ENCODE data around the gene CRAMP1. TPM values are rescaled to one million over a fixed set of nuclear protein-coding genes. Genes with fewer than 3 reads are reported as not detected.

Gene CRAMP1
- total and polyA plus RNA-seq, 2 donors from 2014 or later, result 2.9 to 20.0 TPM

DNA sequence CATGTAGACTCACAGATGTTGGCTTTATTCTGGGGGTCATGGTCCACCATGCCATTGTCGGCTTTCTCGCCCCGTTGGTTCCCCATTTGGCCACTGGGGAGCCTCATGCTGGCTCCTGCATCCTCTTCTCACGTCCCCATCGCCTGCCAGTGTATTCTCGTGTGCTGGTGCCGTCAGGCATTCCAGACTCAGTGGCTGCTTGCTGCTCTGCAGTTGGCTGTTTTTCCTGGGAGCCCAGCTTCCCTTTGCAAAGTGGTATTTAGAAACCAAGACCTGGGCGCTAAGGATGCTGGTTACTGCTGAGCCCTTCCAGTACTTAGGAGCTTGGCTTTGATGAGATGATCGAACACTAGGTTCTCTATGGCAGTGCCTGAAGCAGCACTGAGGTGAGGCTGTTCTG, 19.1 kb downstream of the CRAMP1 start:
- intact Hi-C loops (cut with DNase I), result no loop called here
- Histone ChIP-seq H3K9ac (ENCODE audit: low read length in 3 of 3) (no peak overlapping the region), H3K9me3 (ENCODE audit: control insufficient read depth in 2 of 3, insufficient read depth in 1 of 3, low read length in 3 of 3) (no peaks in the 10 kb centered on the region), H3K4me3 (ENCODE audit: low read length in 3 of 3) (no peak overlapping the region), H3K36me3 (ENCODE audit: control insufficient read depth in 2 of 3, insufficient read depth in 3 of 3, low read length in 3 of 3) (peaks cover 0 to 44% (median 26%) of the 10 kb centered on the region in 3 donors), H3K4me1 (ENCODE audit: control insufficient read depth in 2 of 3, insufficient read depth in 2 of 3, low read depth in 1 of 3, low read length in 3 of 3) (peaks cover 0 to 4% (median 0%) of the 10 kb centered on the region in 3 donors), H3K27me3 (ENCODE audit: control insufficient read depth, insufficient read depth, low read length) (no peaks in the 10 kb centered on the region), H3K27ac (ENCODE audit: low read depth in 2 of 2, low read length in 2 of 2) (no peak overlapping the region)
- TF ChIP-seq, protein P1, sequence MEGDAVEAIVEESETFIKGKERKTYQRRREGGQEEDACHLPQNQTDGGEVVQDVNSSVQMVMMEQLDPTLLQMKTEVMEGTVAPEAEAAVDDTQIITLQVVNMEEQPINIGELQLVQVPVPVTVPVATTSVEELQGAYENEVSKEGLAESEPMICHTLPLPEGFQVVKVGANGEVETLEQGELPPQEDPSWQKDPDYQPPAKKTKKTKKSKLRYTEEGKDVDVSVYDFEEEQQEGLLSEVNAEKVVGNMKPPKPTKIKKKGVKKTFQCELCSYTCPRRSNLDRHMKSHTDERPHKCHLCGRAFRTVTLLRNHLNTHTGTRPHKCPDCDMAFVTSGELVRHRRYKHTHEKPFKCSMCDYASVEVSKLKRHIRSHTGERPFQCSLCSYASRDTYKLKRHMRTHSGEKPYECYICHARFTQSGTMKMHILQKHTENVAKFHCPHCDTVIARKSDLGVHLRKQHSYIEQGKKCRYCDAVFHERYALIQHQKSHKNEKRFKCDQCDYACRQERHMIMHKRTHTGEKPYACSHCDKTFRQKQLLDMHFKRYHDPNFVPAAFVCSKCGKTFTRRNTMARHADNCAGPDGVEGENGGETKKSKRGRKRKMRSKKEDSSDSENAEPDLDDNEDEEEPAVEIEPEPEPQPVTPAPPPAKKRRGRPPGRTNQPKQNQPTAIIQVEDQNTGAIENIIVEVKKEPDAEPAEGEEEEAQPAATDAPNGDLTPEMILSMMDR (IDR thresholded peaks at IDR 0.05; ENCODE audit: borderline replicate concordance, extremely low read depth, insufficient read depth), result no peak
- no peak for DNase-seq
- no peak for FAIRE-seq

DNA sequence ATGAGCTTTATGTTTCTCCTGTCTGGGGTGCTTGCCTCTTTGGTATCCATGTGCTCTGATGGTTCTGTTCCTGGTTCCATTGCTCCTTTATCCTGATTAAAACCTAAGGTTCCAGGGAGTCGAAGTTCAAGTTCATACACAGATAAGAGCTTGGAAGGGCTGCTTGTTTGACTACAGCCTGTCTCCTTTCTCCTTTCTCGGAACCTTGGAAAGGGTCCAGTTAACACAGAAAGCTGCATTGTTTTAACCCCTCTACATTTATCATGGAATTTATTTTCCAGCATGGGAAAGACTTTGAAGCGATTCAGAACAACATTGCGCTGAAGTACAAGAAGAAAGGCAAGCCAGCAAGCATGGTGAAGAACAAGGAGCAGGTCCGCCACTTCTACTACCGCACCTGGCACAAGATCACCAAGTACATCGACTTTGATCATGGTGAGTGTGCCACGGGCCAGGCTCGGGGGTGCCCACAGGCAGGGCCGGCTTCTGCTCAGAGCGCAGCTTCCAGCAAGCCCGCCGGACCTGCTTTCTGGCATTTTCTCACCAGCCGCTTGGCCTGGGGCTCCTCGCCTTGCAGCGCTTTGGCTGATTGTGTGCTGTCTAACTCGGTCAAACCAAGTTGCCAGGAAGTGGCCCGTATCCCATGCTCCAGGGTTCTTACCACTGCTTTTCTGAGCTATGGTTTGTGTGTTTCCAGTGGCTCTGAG, 19.9 kb downstream of the CRAMP1 start:
- no peak overlapping the region for H3K27ac ChIP-seq (ENCODE audit: low read depth in 2 of 2, low read length in 2 of 2)
- peaks cover 0 to 39% (median 23%) of the 10 kb centered on the region in 3 donors for H3K36me3 ChIP-seq (ENCODE audit: control insufficient read depth in 2 of 3, insufficient read depth in 3 of 3, low read length in 3 of 3)
- no peaks in the 10 kb centered on the region for H3K27me3 ChIP-seq (ENCODE audit: control insufficient read depth, insufficient read depth, low read length)
- TF ChIP-seq, protein P1 (IDR thresholded peaks at IDR 0.05; ENCODE audit: borderline replicate concordance, extremely low read depth, insufficient read depth), result no peak
- DNase-seq, result no peak
- H3K4me1 ChIP-seq (ENCODE audit: control insufficient read depth in 2 of 3, insufficient read depth in 2 of 3, low read depth in 1 of 3, low read length in 3 of 3), result peaks cover 0 to 4% (median 0%) of the 10 kb centered on the region in 3 donors
- H3K9ac ChIP-seq (ENCODE audit: low read length in 3 of 3), result no peak overlapping the region
- H3K9me3 ChIP-seq (ENCODE audit: control insufficient read depth in 2 of 3, insufficient read depth in 1 of 3, low read length in 3 of 3), result no peaks in the 10 kb centered on the region
- no peak for FAIRE-seq
- H3K4me3 ChIP-seq (ENCODE audit: low read length in 3 of 3), result no peak overlapping the region
- intact Hi-C loops (cut with DNase I), result no loop called here

DNA sequence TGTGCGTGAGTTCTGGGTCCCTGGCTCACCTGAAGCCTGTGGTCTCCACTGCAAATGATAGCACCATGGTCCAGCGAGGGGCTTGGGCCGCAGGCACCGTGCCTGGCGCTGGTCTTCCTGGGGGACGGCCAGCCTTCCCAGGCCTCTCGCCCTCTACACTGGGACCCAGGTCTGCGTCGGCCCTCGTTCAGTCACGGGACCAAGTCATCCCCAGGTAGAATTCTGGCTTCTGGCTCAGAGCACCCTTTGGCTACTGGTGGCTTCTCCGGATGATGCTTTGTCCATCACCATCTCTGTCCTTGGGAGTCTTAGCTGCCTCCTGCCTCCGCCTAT, 20.4 kb downstream of the CRAMP1 start:
- FAIRE-seq, result no peak
- Histone ChIP-seq H3K27ac (ENCODE audit: low read depth in 2 of 2, low read length in 2 of 2) (no peak overlapping the region), H3K9me3 (ENCODE audit: control insufficient read depth in 2 of 3, insufficient read depth in 1 of 3, low read length in 3 of 3) (no peaks in the 10 kb centered on the region), H3K4me1 (ENCODE audit: control insufficient read depth in 2 of 3, insufficient read depth in 2 of 3, low read depth in 1 of 3, low read length in 3 of 3) (peaks cover 0 to 2% (median 0%) of the 10 kb centered on the region in 3 donors), H3K27me3 (ENCODE audit: control insufficient read depth, insufficient read depth, low read length) (no peaks in the 10 kb centered on the region), H3K36me3 (ENCODE audit: control insufficient read depth in 2 of 3, insufficient read depth in 3 of 3, low read length in 3 of 3) (peaks cover 0 to 40% (median 23%) of the 10 kb centered on the region in 3 donors), H3K4me3 (ENCODE audit: low read length in 3 of 3) (no peak overlapping the region), H3K9ac (ENCODE audit: low read length in 3 of 3) (no peak overlapping the region)
- intact Hi-C loops (cut with DNase I), result no loop called here
- DNase-seq, result no peak
- TF ChIP-seq, protein P1 (IDR thresholded peaks at IDR 0.05; ENCODE audit: borderline replicate concordance, extremely low read depth, insufficient read depth), result no peak

Measured in kidney (tissue), 14 donors.